ENCODE results near the gene LBHD1.
"Not testable (repeated sequence)": the region's sequence is repeated elsewhere in the genome, so short reads cannot be mapped to it uniquely, and the experiment has no call there.

Gene LBHD1

GRCh38 chr11:62671608-62672389 is at the start of gene LBHD1, which contains the start of gene UQCC3:
TSS of gene LBHD1 (minus strand) at chr11:62672267. CDS start at chr11:62670031, 2,236 bp downstream.
TSS of gene UQCC3 (plus strand) at chr11:62671673. CDS start at chr11:62671746, 73 bp downstream.
- DNase-seq (ENCODE audit: low read depth), result peak; percentile 61

DNA sequence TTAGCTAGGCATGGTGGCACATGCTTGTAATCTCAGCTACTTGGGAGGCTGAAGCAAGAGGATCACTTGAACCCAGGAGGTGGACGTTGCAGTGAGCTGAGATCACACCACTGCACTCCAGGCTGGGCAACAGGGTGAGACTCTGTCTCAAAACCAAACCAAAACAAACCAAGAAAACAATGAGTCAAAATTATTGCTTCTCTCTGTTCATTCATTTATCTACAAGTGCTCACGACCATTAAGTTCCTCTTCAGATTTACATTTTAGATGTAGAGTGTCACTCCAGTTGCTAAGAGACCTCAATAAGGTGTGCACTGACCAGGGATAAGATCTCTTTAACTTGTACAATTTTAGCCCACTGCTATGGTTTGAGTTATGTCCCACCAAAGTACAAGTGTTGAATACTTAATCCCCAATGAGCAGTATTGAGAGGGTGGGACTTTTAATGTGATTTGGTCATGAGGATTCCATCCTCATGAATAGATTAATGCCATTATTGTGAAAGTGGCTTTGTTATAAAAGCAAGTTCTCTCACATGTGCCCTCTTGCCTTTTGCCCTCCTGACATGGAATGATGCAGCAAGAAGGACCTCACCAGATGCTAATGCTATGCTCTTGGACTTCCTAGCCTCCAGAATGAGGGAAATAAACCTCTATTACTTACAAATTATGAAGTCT is 47.4 kb upstream of the LBHD1 start:
- DNase-seq (ENCODE audit: low read depth), result no peak

DNA sequence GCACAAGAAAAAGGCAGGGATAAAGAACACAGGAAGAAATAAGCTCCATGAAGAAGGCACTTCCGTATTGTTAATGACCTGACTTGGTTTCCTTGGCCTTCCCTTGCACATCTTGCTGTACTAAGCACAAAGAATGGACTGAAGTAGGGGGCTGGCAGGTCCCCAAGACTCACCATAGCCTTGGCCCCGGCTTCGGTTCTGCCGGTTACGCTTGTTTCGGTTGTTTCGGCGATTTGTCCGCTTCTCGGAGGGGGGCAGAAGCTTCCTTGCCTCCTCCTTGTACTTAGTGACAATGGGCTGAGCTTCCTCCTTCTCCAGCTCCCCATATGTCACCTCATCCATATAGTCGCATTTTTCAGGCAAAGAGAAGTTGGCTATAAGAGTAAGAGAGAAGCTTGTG is 44.7 kb upstream of the LBHD1 start:
- DNase-seq (ENCODE audit: low read depth), result no peak

DNA sequence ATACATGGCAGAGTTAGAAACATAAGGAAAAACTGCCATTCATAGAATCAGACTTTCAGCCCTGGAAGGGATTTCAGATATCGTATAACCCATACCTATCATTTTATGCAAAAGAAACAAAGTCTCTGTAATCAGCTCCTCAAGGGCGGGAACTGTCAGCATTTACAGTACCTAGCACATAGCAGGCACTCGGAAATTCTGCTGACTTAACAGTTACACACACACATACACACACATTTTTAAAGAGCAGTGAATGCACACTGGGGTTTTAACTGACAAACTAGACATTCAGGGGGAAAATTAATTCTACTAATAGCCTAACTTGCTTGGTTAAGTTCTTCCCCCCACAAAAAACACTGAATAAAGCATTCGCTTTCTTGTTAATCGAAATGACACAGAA is 44.1 kb upstream of the LBHD1 start:
- DNase-seq (ENCODE audit: low read depth), result no peak

DNA sequence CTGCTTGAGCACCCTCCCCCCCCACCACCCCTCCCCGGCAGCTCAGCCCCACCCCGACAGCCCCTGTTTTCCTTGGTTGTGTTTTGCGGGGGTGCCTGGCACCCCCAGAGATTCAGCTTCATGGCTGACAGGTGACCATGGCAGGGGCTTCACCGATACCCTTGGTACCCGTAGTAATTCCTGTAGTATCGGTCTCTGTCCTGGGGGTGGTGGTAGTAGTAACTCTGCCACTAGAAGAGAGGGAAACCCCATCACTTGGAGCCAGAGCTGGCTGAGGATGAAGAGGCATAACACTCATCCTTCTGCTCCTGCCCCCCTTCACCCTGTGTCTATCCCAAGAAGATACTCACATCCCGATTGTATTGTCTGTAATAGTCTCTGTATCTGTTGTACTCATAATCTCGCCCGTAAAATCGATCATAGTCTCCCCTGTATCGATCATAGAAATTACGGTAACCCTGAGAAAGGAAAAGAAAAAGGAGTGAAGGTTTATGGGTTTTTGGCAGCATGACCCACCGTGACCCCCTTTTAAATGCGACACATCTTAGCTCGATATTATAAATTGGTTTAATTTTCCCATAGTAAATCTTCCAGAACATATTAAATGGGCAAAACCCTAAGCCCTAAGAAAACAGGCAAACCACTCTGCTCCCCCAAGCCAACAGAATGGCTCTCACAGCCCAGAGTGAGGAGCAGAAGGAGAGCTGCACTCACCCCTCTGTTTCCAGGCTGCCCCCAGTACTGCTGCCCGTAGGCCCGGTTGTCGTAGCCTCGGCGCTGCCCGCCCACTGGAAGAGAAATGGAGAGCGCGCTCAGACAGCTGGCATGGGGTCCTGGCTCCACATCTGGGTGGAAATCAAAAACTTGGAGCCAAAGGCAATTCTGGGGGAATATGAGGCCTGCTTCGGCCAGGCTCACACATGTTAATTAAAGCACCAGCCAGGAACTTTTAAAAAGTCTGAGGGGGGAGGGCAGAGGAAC is 43.4 kb upstream of the LBHD1 start:
- no peak for DNase-seq (ENCODE audit: low read depth)

GRCh38 chr11:62713343-62713742 is 41.3 kb upstream of the LBHD1 start:
- no peak for DNase-seq (ENCODE audit: low read depth)

DNA sequence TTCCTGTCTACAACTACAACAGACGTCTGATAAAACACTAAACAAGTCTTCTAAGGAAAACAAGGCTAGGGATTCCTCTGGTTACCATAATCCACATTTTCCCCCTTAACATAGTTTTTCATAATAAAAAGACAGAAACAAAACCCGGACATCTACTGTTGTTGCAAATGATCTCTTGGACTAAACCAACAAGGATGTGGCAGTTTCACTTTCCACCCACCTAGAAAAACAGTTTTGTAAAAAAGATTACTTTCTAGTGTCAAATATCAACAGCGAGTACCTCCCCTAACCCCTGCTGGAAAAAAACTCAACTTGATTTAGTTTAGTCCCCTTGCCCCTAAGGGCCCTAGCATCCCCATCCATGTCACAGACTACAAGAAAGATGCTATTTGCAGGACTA is 40.8 kb upstream of the LBHD1 start:
- DNase-seq (ENCODE audit: low read depth), result no peak

- DNase-seq (ENCODE audit: low read depth), result no peak
Observed at GRCh38 chr11:62712276-62712812, 40.3 kb upstream of the LBHD1 start.

- no peak for DNase-seq (ENCODE audit: low read depth)
Observed at GRCh38 chr11:62710001-62710345, 37.9 kb upstream of the LBHD1 start.

DNA sequence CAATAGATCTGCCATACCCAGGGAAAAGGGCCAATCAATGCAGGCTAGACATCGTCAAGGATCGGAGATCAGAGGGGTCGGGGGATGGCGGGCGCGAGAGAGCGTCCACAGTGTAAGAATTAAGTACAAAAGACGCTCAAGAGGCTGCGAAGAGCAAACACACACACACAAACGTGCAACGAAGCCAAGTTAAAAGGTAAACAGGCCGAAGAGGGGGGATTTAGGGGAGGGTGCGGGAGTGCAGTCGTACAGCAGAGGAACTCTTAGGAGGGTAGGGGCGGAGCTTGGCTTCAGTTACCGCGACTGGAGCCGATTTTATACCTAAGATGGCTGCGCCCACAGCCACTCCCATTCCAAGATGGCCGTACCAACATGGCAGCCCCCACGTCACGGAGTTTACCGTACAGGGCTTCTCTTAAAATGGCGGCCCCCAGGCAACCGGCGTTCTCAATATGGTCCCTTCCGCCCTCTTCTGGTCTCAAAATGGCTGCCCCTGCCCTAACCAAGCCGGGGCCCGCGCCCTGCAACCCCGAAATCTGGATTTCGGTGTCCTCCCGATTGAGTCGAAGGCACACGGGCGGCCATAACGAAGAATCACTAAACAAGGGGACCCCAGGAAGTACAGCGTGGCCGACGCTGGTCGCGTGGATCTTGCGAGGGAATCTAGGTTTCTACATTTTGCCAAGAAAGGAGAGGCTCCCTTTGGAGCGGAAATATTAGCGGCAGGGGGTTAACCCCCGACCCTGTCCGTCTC is 37.4 kb upstream of the LBHD1 start:
- peak; percentile 71 for DNase-seq (ENCODE audit: low read depth)

DNA sequence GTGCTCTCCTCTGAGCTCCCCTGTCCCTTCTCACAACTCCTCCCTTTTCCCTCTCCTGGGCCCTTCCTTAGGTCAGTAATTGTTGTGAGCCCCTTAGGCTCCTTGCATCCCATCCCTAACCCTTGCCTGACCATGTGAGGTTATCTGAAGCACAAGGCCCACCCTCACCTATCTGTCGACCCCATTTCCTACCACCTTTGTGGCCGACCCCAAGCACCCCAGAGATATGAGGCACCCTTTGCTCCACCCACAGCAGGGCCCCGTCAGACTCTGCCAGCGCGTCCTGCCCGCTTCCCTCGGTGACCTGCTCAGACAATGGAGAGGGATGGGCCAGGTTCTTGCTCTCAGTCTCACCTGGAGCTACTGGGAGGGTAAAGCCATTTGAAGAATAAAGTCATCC is 36.7 kb upstream of the LBHD1 start:
- no peak for DNase-seq (ENCODE audit: low read depth)

- no peak for DNase-seq (ENCODE audit: low read depth)
Observed at GRCh38 chr11:62708392-62708791, 36.3 kb upstream of the LBHD1 start.

GRCh38 chr11:62707277-62707861 is 35.3 kb upstream of the LBHD1 start, which contains the start of the genes BSCL2 and GNG3:
TSS of gene BSCL2 (minus strand) at chr11:62707424. CDS start at chr11:62707195, 229 bp downstream.
TSS of gene GNG3 (plus strand) at chr11:62707676. CDS start at chr11:62708296, 620 bp downstream.
- DNase-seq (ENCODE audit: low read depth), result no peak

- DNase-seq (ENCODE audit: low read depth), result no peak
Observed at GRCh38 chr11:62706850-62707247, 34.8 kb upstream of the LBHD1 start.

- DNase-seq (ENCODE audit: low read depth), result peak; percentile 63
Observed at GRCh38 chr11:62705880-62706849, 34.1 kb upstream of the LBHD1 start.

DNA sequence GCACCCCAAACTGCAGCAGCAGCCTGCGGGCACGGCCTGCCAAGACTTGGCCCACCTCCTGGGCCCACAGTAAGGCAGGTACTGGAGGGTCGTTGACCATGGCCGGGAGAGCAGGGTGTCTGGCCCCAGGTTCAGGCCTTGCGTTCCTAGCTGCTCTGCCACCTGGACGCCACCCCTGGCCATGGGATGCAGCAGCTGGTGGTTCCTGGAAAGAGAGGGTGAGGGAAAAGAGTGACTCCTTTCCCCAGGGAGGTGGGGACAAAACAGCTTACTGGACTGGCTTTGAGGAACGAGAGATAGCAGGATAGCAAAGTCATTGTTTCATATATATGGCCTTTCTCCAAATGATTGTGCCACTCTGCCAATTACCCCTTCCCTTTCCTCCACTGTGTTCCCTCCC is 33.3 kb upstream of the LBHD1 start:
- no peak for DNase-seq (ENCODE audit: low read depth)

DNA sequence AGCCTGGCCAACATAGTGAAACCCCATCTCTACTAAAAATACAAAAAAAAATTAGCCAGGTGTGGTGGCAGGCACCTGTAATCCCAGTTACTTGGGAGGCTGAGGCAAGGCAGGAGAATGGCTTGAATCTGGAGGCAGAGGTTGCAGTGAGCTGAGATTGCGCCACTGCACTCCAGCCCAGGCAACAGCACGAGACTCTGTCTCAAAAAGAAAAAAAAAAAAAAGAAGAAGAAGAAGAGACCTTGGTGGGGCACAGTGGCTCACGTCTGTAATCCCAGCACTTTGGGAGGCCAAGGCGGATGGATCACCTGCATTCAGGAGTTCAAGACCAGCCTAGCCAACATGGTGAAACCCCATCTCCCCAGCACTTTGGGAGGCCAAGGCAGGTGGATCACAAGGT is 31.9 kb upstream of the LBHD1 start:
- not testable (repeated sequence) for DNase-seq (ENCODE audit: low read depth)

DNA sequence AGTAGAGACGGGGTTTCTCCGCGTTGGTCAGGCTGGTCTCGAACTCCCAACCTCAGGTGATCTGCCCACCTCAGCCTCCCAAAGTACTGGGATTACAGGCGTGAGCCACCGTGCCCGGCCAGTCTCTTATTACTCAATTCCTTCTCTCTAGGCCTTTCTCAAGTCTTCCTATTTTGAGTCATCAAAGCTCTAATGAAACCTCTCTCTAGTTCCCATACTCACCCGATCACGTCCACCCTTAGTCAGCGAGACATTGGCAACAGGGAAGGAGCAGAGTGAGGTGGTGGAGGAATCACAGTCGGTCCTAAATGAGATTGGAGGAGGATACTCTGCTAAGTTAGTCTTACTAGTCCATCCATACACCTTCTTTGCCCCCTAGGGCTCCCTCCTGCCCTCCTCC is 30.2 kb upstream of the LBHD1 start:
- DNase-seq (ENCODE audit: low read depth), result no peak

GRCh38 chr11:62694455-62695167 is 22.5 kb upstream of the LBHD1 start:
- DNase-seq (ENCODE audit: low read depth), result no peak
